Upper lobe of left lung (tissue), 4 donors: ENCODE results near the gene TCHHL1.

ENCODE experiments used
- EP300 ChIP-seq, 4 donors: sonication (generic); formaldehyde crosslinking; IDR thresholded peaks; one replicate each; pipeline ENCODE4 v1.5.1; 2017; ENCODE audit warnings: antibody characterized with exemption in 4 of 4, control low read depth in 2 of 4
- POLR2A ChIP-seq, 4 donors: fragments of 450-650 bp; IDR thresholded peaks; one replicate each; pipeline ENCODE4 v1.5.1; 2016 to 2017; ENCODE audit warnings: antibody characterized with exemption in 4 of 4, mild to moderate bottlenecking in 2 of 4
- POLR2AphosphoS5 ChIP-seq, 2 donors: sonication (generic); formaldehyde crosslinking; IDR thresholded peaks; one replicate each; pipeline ENCODE4 v1.5.1; 2017; ENCODE audit warnings: antibody characterized with exemption in 2 of 2
- TF ChIP-seq, protein P1 (sequence below), 6 experiments: fragments of 450-650 bp in 4 of 6; fragments of 200-600 bp in 2 of 6; sonication (generic) in 2 of 6; IDR thresholded peaks; one replicate each; pipeline ENCODE4 v1.5.1; 2016 to 2019; ENCODE audit warnings: antibody characterized with exemption in 6 of 6

GRCh38 chr1:152061952-152062351 lies 26.9 kb downstream of the TCHHL1 start:
- TF ChIP-seq, protein P1, sequence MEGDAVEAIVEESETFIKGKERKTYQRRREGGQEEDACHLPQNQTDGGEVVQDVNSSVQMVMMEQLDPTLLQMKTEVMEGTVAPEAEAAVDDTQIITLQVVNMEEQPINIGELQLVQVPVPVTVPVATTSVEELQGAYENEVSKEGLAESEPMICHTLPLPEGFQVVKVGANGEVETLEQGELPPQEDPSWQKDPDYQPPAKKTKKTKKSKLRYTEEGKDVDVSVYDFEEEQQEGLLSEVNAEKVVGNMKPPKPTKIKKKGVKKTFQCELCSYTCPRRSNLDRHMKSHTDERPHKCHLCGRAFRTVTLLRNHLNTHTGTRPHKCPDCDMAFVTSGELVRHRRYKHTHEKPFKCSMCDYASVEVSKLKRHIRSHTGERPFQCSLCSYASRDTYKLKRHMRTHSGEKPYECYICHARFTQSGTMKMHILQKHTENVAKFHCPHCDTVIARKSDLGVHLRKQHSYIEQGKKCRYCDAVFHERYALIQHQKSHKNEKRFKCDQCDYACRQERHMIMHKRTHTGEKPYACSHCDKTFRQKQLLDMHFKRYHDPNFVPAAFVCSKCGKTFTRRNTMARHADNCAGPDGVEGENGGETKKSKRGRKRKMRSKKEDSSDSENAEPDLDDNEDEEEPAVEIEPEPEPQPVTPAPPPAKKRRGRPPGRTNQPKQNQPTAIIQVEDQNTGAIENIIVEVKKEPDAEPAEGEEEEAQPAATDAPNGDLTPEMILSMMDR (IDR thresholded peaks at IDR 0.05), result no peak
- TF ChIP-seq POLR2A (IDR thresholded peaks at IDR 0.05) (no peak), EP300 (IDR thresholded peaks at IDR 0.05) (no peak), POLR2AphosphoS5 (IDR thresholded peaks at IDR 0.05) (no peak)
